Panc1 (cell line): ENCODE measurements around the gene RBBP5. TPM values are rescaled to one million over a fixed set of nuclear protein-coding genes. Genes with fewer than 3 reads are reported as not detected.

Source experiments
- ATAC-seq: fragments of 200-7000 bp; cut with Tn5 transposase; 2 replicates; pipeline ENCODE4 v1.9.1; 2020; ENCODE audit warnings: mild to moderate bottlenecking, moderate library complexity
- BruUV-seq: library from RNA; stranded (reverse); fragments of 400-500 nt; replicated peaks from 2 replicates; lab custom pipeline; 2021; lab: Mats Ljungman, UMichigan
- CTCF ChIA-PET: fragments of 300-600 bp; sonication (Branson Sonifier 250); formaldehyde crosslinking; loops from one replicate; lab custom pipeline; 2022; ENCODE audit warnings: antibody characterized with exemption; lab: Charles Lee
- POLR2A ChIA-PET: fragments of 300-600 bp; sonication (Branson Sonifier 250); formaldehyde crosslinking; loops from one replicate; lab custom pipeline; 2022; ENCODE audit warnings: antibody characterized with exemption; lab: Charles Lee
- DNase-seq: peaks from one replicate; pipeline ENCODE4 v3.0.0-alpha.2; 2010; ENCODE audit warnings: low read depth, low spot score
- H3K27ac ChIP-seq: 2 replicates; pipeline ENCODE4 v1.5.1; 2011; ENCODE audit warnings: mild to moderate bottlenecking, low read length, inconsistent platforms
- H3K27me3 ChIP-seq: fragments of 200-500 bp; sonication (Bioruptor generic); 2 replicates; pipeline ENCODE4 v1.6.0; 2014; ENCODE audit warnings: low read length, inconsistent platforms; ENCODE audit not compliant: control insufficient read depth, insufficient read depth
- H3K36me3 ChIP-seq: fragments of 200-500 bp; sonication (Bioruptor generic); 2 replicates; pipeline ENCODE4 v1.5.1; 2014; ENCODE audit warnings: inconsistent platforms, mild to moderate bottlenecking, low read length, moderate library complexity; ENCODE audit not compliant: control insufficient read depth, insufficient read depth
- H3K4me1 ChIP-seq: 2 replicates; pipeline ENCODE4 v1.5.1; 2011; ENCODE audit warnings: inconsistent platforms, mild to moderate bottlenecking, low read length, moderate library complexity; ENCODE audit not compliant: control insufficient read depth, insufficient read depth
- H3K4me3 ChIP-seq, 2 experiments: 2 replicates each; pipeline ENCODE4 v1.5.1; 2011 to 2012; ENCODE audit warnings: low read depth in 2 of 2, low read length in 2 of 2, mild to moderate bottlenecking in 2 of 2, inconsistent platforms in 1 of 2, moderate library complexity in 1 of 2
- H3K9me3 ChIP-seq: fragments of 200-500 bp; sonication (Bioruptor generic); 2 replicates; pipeline ENCODE4 v1.5.1; 2014; ENCODE audit warnings: low read depth, mild to moderate bottlenecking, inconsistent platforms, low read length, moderate library complexity; ENCODE audit not compliant: control insufficient read depth, insufficient read depth
- CTCF ChIP-seq: fragments of 450-650 bp; IDR thresholded peaks from 2 replicates; pipeline ENCODE4 v1.5.1; 2017; ENCODE audit warnings: mild to moderate bottlenecking
- POLR2AphosphoS5 ChIP-seq: IDR thresholded peaks from 2 replicates; pipeline ENCODE4 v1.6.1; 2012; ENCODE audit warnings: mild to moderate bottlenecking, low read depth, low read length, moderate library complexity
- REST ChIP-seq, 2 experiments: IDR thresholded peaks; 2 replicates each; pipeline ENCODE4 v1.6.1; 2011 to 2012; ENCODE audit warnings: low read depth in 2 of 2, control low read depth in 1 of 2, low read length in 1 of 2, mild to moderate bottlenecking in 1 of 2, moderate library complexity in 1 of 2; ENCODE audit not compliant: insufficient read depth in 1 of 2
- SIN3A ChIP-seq: IDR thresholded peaks from 2 replicates; pipeline ENCODE4 v1.6.1; 2012; ENCODE audit warnings: low read depth, mild to moderate bottlenecking, low read length, moderate library complexity, borderline replicate concordance; ENCODE audit not compliant: insufficient read depth
- TCF7L2 ChIP-seq: IDR thresholded peaks from 2 replicates; pipeline ENCODE4 v1.6.1; 2011; ENCODE audit warnings: mild to moderate bottlenecking, low read depth, low read length, inconsistent platforms
- in situ Hi-C: cut with HindIII; loops from 2 replicates; pipeline ENCODE4 v1.10.0; 2016; ENCODE audit warnings: low sequenced_read_pairs, low pct_unique_long_range_greater_than_20kb
- intact Hi-C: fragments of 100-400 bp; cut with micrococcal nuclease; formaldehyde crosslinking; loops from one replicate; pipeline ENCODE4 v1.10.0; 2022; ENCODE audit not compliant: unreplicated experiment
- total RNA-seq: library from RNA; stranded (reverse); gene quantifications from one replicate; pipeline ENCODE4 v1.2.1, GENCODE V29; 2021; ENCODE audit not compliant: unreplicated experiment

Gene RBBP5
- total RNA-seq, 1 experiment from 2014 or later, result 22.2 TPM

DNA sequence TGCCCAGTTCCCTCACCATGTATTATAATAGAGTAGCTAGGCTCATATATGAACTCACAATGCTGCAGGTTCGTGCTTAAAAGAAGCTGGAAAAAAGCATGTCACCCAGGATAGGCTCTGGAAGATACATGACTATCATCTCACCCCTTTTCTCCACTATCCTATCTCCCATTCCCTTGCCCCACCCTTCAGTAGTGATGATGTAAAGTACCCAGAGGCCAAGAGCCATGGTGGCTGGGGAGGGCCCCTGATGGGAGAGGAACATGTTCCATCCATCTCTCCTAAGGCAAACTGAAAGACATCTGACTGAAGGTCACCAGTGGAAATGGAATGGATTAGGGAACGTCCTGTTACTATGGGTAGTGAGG lies 20.3 kb upstream of the RBBP5 start:
- H3K9me3 ChIP-seq, result no peaks in the 10 kb centered on the region
- no TSS peak for BruUV-seq
- ChIA-PET CTCF (interaction anchor here (1.0 kb wide), 1 partner anchor 88 kb away, joined by 3 read pairs; no protein-coding TSS in a partner anchor), POLR2A (no interaction called here)
- ATAC-seq, result peak; percentile 42
- TF ChIP-seq CTCF (no peak), SIN3A (no peak), TCF7L2 (no peak), POLR2AphosphoS5 (no peak), REST (IDR thresholded peaks at IDR 0.05; ENCODE audit: insufficient read depth in 1 of 2, low read depth in 2 of 2, low read length in 1 of 2) (no peak)
- H3K27ac ChIP-seq, result no peak overlapping the region
- DNase-seq, result no peak
- in situ Hi-C loops (no loop called here), intact Hi-C loops (loop anchor here (5.0 kb wide), 1 partner anchor 155 kb away; no protein-coding TSS in a partner anchor)
- H3K4me3 ChIP-seq, result no peak overlapping the region
- H3K36me3 ChIP-seq, result no peaks in the 10 kb centered on the region
- no peaks in the 10 kb centered on the region for H3K27me3 ChIP-seq
- 0 out of 2 replicates have a peak, but pooled peaks cover 3% of the 10 kb centered on the region for H3K4me1 ChIP-seq

DNA sequence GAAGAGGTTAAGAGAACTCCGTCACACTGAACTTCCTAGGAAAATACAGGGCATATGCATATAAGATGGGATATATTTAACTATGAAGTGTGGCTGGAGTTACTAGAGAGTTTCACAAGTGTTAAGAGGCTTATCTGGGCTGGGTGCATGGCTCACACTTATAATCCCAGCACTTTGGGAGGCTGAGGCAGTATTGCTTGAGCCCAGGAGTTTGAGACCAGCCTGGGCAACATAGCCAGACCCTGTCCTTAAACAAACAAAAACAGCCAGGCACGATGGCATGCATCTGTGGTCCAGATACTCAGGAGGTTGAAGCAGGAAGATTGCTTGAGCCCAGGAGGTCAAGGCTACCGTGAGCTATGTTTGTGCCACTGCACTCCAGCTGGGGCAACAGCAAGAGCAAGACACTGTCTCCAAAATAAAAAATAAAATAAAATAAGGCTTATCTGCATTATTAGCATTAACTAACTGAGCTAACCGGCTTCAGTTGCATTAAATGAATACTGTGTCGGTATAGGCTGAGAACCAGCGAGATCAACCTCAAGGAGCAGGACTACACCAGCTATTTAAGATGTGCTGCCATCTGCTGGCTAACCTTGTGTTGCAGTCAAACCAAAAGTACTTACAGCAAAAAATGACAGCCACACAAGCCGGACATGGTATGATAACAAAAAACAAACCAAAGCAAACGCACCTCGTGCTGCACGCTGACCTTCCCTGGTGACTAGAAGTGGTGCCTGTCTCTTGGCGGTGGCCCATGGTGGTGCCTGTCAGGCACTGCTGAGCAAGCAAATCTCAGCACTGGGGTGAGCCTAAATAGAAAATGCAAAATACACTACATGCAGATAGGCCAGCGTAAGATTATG lies 19.7 kb upstream of the RBBP5 start:
- no peak overlapping the region for H3K4me3 ChIP-seq
- no peaks in the 10 kb centered on the region for H3K27me3 ChIP-seq
- no peaks in the 10 kb centered on the region for H3K9me3 ChIP-seq
- no TSS peak for BruUV-seq
- CTCF ChIA-PET, result interaction anchor here (0.7 to 1.0 kb wide), 3 partner anchors 19 to 130 kb away, joined by 3 read pairs; no protein-coding TSS in a partner anchor
- intact Hi-C loops (loop anchor here (5.0 kb wide), 1 partner anchor 154 kb away; no protein-coding TSS in a partner anchor), in situ Hi-C loops (no loop called here)
- POLR2A ChIA-PET, result no interaction called here
- TF ChIP-seq TCF7L2, result no peak
- TF ChIP-seq POLR2AphosphoS5, result no peak
- peak; percentile 92 for TF ChIP-seq CTCF
- H3K27ac ChIP-seq, result no peak overlapping the region
- 0 out of 2 replicates have a peak, but pooled peaks cover 3% of the 10 kb centered on the region for H3K4me1 ChIP-seq
- ATAC-seq (peak; percentile 88), DNase-seq (peak; percentile 55)
- H3K36me3 ChIP-seq, result no peaks in the 10 kb centered on the region
